PFSK-1 (cell line): Measurements from ENCODE around the gene XPO1.

ENCODE experiments used
- FOXP2 ChIP-seq: optimal IDR thresholded peaks from 2 replicates; pipeline ENCODE3; 2011; ENCODE audit warnings: borderline replicate concordance, control low read depth, inconsistent platforms; ENCODE audit not compliant: insufficient read depth; ENCODE audit errors: extremely low read length, extremely low read depth
- POLR2AphosphoS5 ChIP-seq: IDR thresholded peaks from 2 replicates; pipeline ENCODE4 v1.6.1; 2012; ENCODE audit warnings: low read depth, mild to moderate bottlenecking, control low read depth, low read length, moderate library complexity
- SIN3A ChIP-seq: IDR thresholded peaks from 2 replicates; pipeline ENCODE4 v1.6.1; 2012; ENCODE audit warnings: mild to moderate bottlenecking, low read length, moderate library complexity, borderline replicate concordance; ENCODE audit not compliant: insufficient read depth
- TAF1 ChIP-seq: IDR thresholded peaks from 2 replicates; pipeline ENCODE4 v1.6.1; 2012; ENCODE audit warnings: low read length, control low read depth, borderline replicate concordance; ENCODE audit not compliant: insufficient read depth
- TF ChIP-seq, protein P1 (sequence below), 2 experiments: IDR thresholded peaks; 2 replicates each; pipeline versions ENCODE4 v1.6.1 to v1.8.0; 2011 to 2012; ENCODE audit warnings: low read depth in 2 of 2, low read length in 2 of 2, control low read depth in 1 of 2, inconsistent platforms in 1 of 2, mild to moderate bottlenecking in 1 of 2, moderate library complexity in 1 of 2; ENCODE audit not compliant: insufficient read depth in 1 of 2

Gene XPO1

DNA sequence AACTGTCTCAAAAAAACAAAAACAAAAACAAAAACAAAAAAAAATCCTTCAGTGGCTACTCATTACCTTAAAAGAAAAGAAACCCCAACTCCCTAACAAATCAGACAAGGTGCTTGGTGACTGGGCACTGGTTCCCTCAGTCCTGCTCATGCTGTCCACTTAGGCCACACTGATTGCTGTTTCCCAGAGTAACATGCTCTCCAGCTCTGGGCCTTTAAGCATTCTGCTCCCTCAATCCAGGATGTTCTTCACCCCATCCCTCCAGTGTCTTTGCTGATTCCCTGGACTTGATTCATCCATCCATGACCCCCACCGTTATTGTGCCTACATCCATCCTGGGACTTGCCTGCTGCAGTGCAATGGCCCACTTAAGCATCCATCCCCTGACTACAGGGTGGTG, 16.4 kb upstream of the XPO1 start:
- no peak for TF ChIP-seq SIN3A
- no peak for TF ChIP-seq FOXP2
- TF ChIP-seq POLR2AphosphoS5: no peak
- TF ChIP-seq, protein P1, sequence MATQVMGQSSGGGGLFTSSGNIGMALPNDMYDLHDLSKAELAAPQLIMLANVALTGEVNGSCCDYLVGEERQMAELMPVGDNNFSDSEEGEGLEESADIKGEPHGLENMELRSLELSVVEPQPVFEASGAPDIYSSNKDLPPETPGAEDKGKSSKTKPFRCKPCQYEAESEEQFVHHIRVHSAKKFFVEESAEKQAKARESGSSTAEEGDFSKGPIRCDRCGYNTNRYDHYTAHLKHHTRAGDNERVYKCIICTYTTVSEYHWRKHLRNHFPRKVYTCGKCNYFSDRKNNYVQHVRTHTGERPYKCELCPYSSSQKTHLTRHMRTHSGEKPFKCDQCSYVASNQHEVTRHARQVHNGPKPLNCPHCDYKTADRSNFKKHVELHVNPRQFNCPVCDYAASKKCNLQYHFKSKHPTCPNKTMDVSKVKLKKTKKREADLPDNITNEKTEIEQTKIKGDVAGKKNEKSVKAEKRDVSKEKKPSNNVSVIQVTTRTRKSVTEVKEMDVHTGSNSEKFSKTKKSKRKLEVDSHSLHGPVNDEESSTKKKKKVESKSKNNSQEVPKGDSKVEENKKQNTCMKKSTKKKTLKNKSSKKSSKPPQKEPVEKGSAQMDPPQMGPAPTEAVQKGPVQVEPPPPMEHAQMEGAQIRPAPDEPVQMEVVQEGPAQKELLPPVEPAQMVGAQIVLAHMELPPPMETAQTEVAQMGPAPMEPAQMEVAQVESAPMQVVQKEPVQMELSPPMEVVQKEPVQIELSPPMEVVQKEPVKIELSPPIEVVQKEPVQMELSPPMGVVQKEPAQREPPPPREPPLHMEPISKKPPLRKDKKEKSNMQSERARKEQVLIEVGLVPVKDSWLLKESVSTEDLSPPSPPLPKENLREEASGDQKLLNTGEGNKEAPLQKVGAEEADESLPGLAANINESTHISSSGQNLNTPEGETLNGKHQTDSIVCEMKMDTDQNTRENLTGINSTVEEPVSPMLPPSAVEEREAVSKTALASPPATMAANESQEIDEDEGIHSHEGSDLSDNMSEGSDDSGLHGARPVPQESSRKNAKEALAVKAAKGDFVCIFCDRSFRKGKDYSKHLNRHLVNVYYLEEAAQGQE (IDR thresholded peaks at IDR 0.05; ENCODE audit: insufficient read depth in 1 of 2, low read depth in 2 of 2, low read length in 2 of 2): no peak
- no peak for TF ChIP-seq TAF1

DNA sequence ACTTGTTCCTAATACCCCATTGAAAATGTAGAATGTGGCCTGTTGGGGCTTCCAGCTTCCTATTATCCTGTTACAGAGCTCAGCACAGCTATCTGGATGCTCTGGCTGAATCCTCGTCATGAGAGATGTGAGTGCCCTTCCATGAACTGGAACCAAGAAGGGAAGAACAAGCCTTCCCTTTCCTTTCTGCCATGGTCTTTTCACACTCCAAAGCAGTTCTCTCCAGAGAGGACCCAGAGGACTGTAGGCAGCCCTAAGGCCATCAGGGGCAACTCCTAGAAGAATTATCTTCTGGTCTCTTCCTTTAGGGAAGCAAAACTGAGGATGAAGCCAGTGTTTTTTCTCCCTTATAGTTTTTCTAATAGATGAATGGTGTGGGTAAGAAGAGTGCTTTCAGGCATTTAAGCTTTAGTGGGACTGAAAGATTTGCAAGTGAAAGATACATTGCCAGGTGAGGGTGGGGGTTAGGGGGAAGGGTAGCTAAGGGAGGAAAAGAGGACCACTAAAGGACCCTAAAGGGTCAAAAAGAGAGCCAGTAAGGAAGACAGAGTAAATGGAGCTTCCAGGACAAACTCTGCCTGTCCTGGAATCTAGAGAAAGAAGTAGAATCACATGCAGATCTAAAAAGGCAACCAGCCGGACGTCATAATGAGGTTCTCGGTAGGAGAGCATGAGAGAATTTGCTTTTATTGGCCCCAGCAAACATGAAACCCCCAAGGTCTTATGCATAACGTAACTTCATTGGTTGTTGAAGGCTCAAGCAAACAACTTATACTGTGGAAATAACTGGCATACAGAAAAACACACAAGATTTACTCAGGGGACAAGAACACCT, 12.4 kb upstream of the XPO1 start:
- TF ChIP-seq TAF1 (no peak), FOXP2 (no peak), SIN3A (no peak), POLR2AphosphoS5 (no peak)
- TF ChIP-seq, protein P1 (IDR thresholded peaks at IDR 0.05; ENCODE audit: insufficient read depth in 1 of 2, low read depth in 2 of 2, low read length in 2 of 2): no peak

GRCh38 chr2:61549546-61549945, 11.4 kb upstream of the XPO1 start:
- TF ChIP-seq TAF1: no peak
- TF ChIP-seq FOXP2: no peak
- TF ChIP-seq POLR2AphosphoS5: no peak

DNA sequence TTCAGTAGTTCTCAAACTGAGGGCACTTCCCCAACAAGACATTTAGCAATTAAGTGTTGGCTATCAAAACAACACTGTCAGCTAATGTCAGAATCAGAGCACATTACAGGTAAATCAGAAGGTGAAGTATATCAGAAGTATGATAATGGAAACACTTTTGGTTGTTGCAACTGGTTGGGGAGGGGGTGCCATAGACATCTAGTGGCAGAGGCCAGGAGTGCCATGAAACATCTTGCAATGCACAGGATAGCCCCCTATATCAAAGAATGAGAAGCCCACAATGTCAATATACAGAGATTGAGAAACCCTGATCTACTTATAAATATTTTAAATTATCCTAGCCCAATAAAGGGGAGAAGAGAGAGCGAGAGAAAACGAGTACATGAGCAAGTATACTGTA, 4.9 kb upstream of the XPO1 start:
- TF ChIP-seq POLR2AphosphoS5: no peak
- TF ChIP-seq TAF1: no peak
- no peak for TF ChIP-seq SIN3A
- TF ChIP-seq, protein P1 (IDR thresholded peaks at IDR 0.05; ENCODE audit: insufficient read depth in 1 of 2, low read depth in 2 of 2, low read length in 2 of 2): no peak
- TF ChIP-seq FOXP2: no peak

- no peak for TF ChIP-seq SIN3A
- no peak for TF ChIP-seq TAF1
- TF ChIP-seq, protein P1 (IDR thresholded peaks at IDR 0.05; ENCODE audit: insufficient read depth in 1 of 2, low read depth in 2 of 2, low read length in 2 of 2): no peak
- no peak for TF ChIP-seq POLR2AphosphoS5
- TF ChIP-seq FOXP2: no peak
Measured at GRCh38 chr2:61538920-61539520, 864 bp upstream of the XPO1 start.
